RWPE1 (cell line): ENCODE data around the gene NUP155.
"Not testable (repeated sequence)": the region's sequence is repeated elsewhere in the genome, so short reads cannot be mapped to it uniquely, and the experiment has no call there.

Experiments used
- CTCF ChIA-PET: fragments of 350-600 bp; sonication (Branson Sonifier 250); formaldehyde crosslinking; extraction: SDS; loops from one replicate; lab custom pipeline; 2021; lab: Yijun Ruan, JAX
- POLR2A ChIA-PET: fragments of 400-600 bp; formaldehyde crosslinking; extraction: SDS; loops from one replicate; lab custom pipeline; 2020; ENCODE audit warnings: antibody characterized with exemption; ENCODE audit not compliant: low non-redundant PET; lab: Yijun Ruan, JAX
- DNase-seq: peaks from one replicate; pipeline ENCODE4 v3.0.0; 2012; ENCODE audit warnings: low spot score
- H3K27ac ChIP-seq: fragments of 450-650 bp; 2 replicates; pipeline ENCODE4 v1.5.1; 2017
- TF ChIP-seq, protein P1 (sequence below): fragments of 450-650 bp; conservative IDR thresholded peaks from 2 replicates; pipeline ENCODE4 v1.5.1; 2017; ENCODE audit warnings: low read depth, mild to moderate bottlenecking

Gene NUP155

DNA sequence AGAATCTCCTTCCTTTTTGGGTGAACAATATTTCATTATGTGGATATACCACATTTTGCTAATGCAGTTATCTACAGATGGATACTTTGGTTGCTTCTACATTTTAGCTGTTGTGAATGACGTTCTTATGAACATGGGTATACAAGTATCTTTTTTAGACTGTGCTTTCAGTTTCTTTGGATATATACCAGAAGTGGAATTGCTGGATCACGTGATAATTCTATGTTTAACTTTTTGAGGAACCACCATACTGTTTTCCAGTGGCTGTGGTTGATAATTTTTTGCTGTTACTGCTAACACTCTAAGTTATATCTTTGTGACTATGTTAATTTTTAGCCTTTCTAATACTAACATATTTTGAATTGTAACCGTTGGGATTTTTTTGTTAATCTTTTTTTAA is 20.7 kb upstream of the NUP155 start:
- POLR2A ChIA-PET, result no interaction called here
- CTCF ChIA-PET, result no interaction called here

DNA sequence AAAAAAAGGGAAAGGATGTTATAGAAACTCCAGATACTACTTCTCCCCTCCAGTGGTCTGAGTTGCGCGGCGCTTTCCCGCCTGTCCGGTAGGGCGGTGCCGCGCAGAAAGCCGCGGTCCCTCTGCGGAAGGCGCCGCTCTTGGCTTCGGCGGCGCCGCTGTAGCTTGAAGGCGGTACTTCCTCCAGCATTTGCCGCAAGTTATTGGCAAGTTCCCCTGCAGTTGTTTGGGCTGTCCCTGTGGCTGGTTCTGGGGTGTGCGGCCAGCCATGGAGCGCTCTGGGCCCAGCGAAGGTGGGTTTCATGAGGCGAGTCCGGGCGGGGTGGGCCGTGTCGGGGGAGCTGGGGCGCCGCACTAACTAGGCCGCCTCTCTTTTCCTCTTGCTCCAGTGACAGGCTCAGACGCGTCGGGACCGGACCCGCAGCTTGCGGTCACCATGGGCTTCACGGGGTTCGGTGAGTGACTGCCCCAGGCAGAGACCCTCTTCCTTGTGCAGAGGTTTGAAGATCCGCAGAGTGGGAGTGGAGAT is 8.3 kb upstream of the NUP155 start, which contains the start of gene WDR70:
WDR70 (plus strand) TSS at position 219 of the 529 bp plus-strand sequence; CDS start at position 269, 50 bp downstream.
- peak within 1 kb of the TSS; percentile 64 for H3K27ac ChIP-seq
- ChIA-PET POLR2A (interaction anchor here (0.5 to 1.0 kb wide), 3 partner anchors 8 to 15 kb away, joined by 4 to 5 read pairs (median 4); partner anchors contain the start of gene NUP155), CTCF (interaction anchor here (0.6 to 1.0 kb wide), 6 partner anchors 9 to 603 kb away, joined by 3 to 6 read pairs (median 4); partner anchors contain the start of gene NUP155)
- TF ChIP-seq, protein P1, sequence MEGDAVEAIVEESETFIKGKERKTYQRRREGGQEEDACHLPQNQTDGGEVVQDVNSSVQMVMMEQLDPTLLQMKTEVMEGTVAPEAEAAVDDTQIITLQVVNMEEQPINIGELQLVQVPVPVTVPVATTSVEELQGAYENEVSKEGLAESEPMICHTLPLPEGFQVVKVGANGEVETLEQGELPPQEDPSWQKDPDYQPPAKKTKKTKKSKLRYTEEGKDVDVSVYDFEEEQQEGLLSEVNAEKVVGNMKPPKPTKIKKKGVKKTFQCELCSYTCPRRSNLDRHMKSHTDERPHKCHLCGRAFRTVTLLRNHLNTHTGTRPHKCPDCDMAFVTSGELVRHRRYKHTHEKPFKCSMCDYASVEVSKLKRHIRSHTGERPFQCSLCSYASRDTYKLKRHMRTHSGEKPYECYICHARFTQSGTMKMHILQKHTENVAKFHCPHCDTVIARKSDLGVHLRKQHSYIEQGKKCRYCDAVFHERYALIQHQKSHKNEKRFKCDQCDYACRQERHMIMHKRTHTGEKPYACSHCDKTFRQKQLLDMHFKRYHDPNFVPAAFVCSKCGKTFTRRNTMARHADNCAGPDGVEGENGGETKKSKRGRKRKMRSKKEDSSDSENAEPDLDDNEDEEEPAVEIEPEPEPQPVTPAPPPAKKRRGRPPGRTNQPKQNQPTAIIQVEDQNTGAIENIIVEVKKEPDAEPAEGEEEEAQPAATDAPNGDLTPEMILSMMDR, result peak; percentile 68
- DNase-seq, result peak; percentile 66

More for the DNA sequence above, 20.7 kb upstream of the NUP155 start:
- TF ChIP-seq, protein P1, result no peak
- H3K27ac ChIP-seq, result no peak overlapping the region
- no peak for DNase-seq

DNA sequence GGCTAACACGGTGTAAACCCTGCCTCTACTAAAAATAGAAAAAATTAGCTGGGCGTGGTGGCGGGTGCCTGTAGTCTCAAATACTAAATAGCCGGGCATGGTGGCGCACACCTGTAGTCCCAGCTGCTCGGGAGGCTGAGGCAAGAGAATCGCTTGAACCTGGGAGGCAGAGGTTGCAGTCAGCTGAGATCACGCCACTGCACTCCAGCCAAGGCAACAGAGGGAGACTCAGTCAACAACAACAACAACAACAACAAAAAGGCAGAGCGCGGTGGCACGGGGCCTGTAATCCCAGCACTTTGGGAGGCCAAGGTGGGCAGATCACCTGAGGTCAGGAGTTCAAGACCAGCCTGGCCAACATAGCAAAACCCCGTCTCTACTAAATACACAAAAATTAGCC is 7.2 kb upstream of the NUP155 start:
- POLR2A ChIA-PET, result interaction anchor here (0.7 kb wide), 1 partner anchor 74 kb away, joined by 6 read pairs; no protein-coding TSS in a partner anchor
- CTCF ChIA-PET, result not testable (repeated sequence)

DNA sequence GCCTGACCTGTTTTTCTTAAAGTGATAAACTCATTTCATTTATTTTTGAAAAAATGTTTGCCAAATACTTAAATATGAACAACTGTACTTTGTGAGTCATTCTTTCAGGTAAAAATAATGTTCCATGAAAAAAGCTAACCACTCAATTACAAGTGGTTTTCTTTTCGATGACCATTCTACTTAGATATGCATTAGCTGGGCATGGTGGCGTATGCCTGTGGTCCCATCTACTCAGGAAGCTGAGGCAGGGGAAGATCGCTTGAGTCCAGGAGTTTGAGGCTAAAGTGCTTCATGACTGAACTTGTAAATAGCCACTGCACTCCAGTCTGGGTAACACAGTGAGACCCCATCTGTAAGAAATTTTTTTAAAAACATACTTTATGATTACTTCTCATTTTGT is 4.2 kb upstream of the NUP155 start:
- ChIA-PET CTCF (interaction anchor here (0.7 kb wide), 1 partner anchor 133 kb away, joined by 4 read pairs; no protein-coding TSS in a partner anchor), POLR2A (no interaction called here)
- H3K27ac ChIP-seq, result no peak overlapping the region
- TF ChIP-seq, protein P1, result no peak
- no peak for DNase-seq

More for the DNA sequence above, 7.2 kb upstream of the NUP155 start:
- not testable (repeated sequence) for DNase-seq, H3K27ac ChIP-seq

DNA sequence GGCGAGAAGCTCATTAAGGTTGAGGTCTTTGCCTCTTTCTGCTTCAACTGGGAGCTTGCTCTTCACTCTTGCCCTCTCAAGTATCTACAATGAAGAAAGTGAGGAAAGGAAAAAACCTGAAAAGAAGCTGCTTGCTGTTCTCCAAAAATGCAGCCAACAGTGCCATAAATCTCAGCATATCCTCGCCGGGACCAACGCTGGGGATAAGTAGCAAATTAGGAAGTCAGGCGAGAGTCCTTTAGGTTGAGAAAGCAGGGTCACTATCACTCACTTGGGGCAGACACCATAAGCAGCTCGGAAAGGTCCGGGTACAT is 399 bp downstream of the NUP155 start:
- ChIA-PET CTCF (interaction anchor here (0.9 kb wide), 1 partner anchor 9 kb away, joined by 3 read pairs; the partner anchor contains the start of gene WDR70), POLR2A (interaction anchor here (0.5 to 1.1 kb wide), 2 partner anchors 8 to 120 kb away, joined by 5 to 8 read pairs; partner anchors contain the start of gene WDR70)
- DNase-seq, result peak; percentile 45
- peak overlapping the region; percentile 82 for H3K27ac ChIP-seq
- TF ChIP-seq, protein P1, result no peak

DNA sequence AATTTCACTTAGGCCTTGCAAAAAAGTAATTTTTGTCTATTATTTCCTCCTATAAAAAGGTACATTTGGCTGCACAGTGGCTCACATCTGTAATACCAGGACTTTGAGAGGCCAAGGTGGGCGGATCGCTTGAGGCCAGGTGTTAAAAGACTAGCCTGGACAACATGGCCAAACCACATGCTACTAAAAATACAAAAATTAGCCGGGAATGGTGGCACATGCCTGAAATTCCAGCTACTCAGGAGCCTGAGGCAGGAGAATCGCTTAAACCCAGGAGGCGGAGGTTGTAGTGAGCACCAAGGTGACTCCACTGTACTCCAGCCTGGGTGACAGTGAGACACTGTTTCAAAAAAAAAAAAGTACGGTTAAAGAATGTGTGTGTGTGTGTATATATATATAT is 15.7 kb downstream of the NUP155 start:
- no peak for DNase-seq
- H3K27ac ChIP-seq, result no peak overlapping the region
- ChIA-PET POLR2A (no interaction called here), CTCF (no interaction called here)
- TF ChIP-seq, protein P1, result no peak

DNA sequence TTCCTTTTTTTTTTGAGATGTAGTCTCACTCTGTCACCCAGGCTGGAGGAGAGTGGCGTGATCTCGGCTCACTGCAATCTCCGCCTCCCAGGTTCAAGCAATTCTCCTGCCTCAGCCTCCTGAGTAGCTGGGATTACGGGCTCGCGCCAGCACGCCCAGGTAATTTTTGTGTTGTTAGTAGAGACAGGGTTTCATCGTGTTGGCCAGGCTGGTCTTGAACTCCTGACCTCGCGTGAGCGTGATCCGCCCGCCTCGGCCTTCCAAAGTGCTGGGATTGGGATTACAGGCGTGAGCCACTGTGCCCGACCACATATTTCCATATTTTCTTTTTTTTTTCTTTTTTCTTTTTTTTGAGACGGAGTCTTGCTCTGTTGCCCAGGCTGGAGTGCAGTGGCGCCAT is 28.2 kb downstream of the NUP155 start:
- CTCF ChIA-PET, result interaction anchor here (0.6 kb wide), 1 partner anchor 440 kb away, joined by 4 read pairs; no protein-coding TSS in a partner anchor

DNA sequence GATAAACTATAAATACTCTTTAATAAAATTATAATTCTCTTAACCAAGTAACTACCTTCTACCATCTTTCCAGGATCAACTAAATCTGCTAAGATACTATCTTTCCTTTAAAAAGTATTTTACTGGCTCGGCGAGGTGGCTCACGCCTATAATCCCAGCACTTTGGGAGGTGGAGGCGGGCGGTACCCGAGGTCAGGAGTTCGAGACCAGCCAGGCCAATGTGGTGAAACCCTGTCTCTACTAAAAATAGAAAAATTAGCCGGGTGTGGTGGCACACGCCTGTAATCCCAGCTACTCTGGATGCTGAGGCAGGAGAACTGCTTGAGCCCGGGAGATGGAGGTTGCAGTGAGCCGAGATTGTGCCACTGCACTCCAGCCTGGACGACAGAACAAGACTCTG is 36.2 kb downstream of the NUP155 start:
- CTCF ChIA-PET, result not testable (repeated sequence)

More for the DNA sequence above, 28.2 kb downstream of the NUP155 start:
- H3K27ac ChIP-seq, POLR2A ChIA-PET, DNase-seq: not testable (repeated sequence)

More for the DNA sequence above, 36.2 kb downstream of the NUP155 start:
- POLR2A ChIA-PET, DNase-seq, H3K27ac ChIP-seq: not testable (repeated sequence)
